ENCODE measurements around the gene CABLES2.

- TF ChIP-seq, protein P1, sequence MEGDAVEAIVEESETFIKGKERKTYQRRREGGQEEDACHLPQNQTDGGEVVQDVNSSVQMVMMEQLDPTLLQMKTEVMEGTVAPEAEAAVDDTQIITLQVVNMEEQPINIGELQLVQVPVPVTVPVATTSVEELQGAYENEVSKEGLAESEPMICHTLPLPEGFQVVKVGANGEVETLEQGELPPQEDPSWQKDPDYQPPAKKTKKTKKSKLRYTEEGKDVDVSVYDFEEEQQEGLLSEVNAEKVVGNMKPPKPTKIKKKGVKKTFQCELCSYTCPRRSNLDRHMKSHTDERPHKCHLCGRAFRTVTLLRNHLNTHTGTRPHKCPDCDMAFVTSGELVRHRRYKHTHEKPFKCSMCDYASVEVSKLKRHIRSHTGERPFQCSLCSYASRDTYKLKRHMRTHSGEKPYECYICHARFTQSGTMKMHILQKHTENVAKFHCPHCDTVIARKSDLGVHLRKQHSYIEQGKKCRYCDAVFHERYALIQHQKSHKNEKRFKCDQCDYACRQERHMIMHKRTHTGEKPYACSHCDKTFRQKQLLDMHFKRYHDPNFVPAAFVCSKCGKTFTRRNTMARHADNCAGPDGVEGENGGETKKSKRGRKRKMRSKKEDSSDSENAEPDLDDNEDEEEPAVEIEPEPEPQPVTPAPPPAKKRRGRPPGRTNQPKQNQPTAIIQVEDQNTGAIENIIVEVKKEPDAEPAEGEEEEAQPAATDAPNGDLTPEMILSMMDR (IDR thresholded peaks at IDR 0.05): no peak
- TF ChIP-seq POLR2A (IDR thresholded peaks at IDR 0.05): no peak
Observed at GRCh38 chr20:62422636-62423325, 15.7 kb upstream of the CABLES2 start.
